Activated B cell treated with CpG ODN at 0.5 μM for 24 hours (primary cell): Measurements from ENCODE around the gene WDR64. TPM values are rescaled to one million over a fixed set of nuclear protein-coding genes. Genes with fewer than 3 reads are reported as not detected.
A peak's percentile ranks its signal among the peaks of the same experiment; 100 is the strongest.

Source experiments
- ATAC-seq: fragments of 200-7000 bp; cut with Tn5 transposase; one replicate; pipeline ENCODE4 v1.10.0; 2021; ENCODE audit warnings: low read depth, mild to moderate bottlenecking, moderate library complexity
- CTCF ChIA-PET: fragments of 350-600 bp; sonication (Branson Sonifier 250); formaldehyde crosslinking; loops from one replicate; lab custom pipeline; 2021; ENCODE audit warnings: antibody characterized with exemption; lab: Charles Lee
- POLR2A ChIA-PET: fragments of 350-600 bp; sonication (Branson Sonifier 250); formaldehyde crosslinking; loops from one replicate; lab custom pipeline; 2021; ENCODE audit warnings: antibody characterized with exemption; lab: Charles Lee
- DNase-seq: peaks from one replicate; pipeline ENCODE4 v3.0.0; 2022
- H3K27ac Mint-ChIP-seq: one replicate; pipeline ENCODE4 v1.8.0; 2020; ENCODE audit warnings: mixed read lengths
- H3K27me3 Mint-ChIP-seq: one replicate; pipeline ENCODE4 v1.8.0; 2021; ENCODE audit warnings: mixed read lengths
- H3K36me3 Mint-ChIP-seq: one replicate; pipeline ENCODE4 v1.8.0; 2021; ENCODE audit warnings: low read depth, mixed read lengths
- H3K4me1 Mint-ChIP-seq: one replicate; pipeline ENCODE4 v1.8.0; 2021; ENCODE audit warnings: mixed read lengths
- H3K4me3 Mint-ChIP-seq: one replicate; pipeline ENCODE4 v1.8.0; 2020; ENCODE audit warnings: mild to moderate bottlenecking, mixed read lengths
- H3K9me3 Mint-ChIP-seq: one replicate; pipeline ENCODE4 v1.8.0; 2020; ENCODE audit warnings: mixed read lengths
- intact Hi-C: fragments of 100-400 bp; cut with micrococcal nuclease; formaldehyde crosslinking; loops from one replicate; pipeline ENCODE4 v1.15.1; 2024
- total RNA-seq: library from RNA; stranded (reverse); gene quantifications from 2 replicates; pipeline ENCODE4 v1.2.3, GENCODE V29; 2022
- TF ChIP-seq, protein P1 (sequence below): fragments of 200-600 bp; IDR thresholded peaks from one replicate; pipeline ENCODE4 v1.8.0; 2022; ENCODE audit warnings: antibody characterized with exemption, mild to moderate bottlenecking

Gene WDR64
- total RNA-seq, 1 donor from 2014 or later = 0.58 TPM

DNA sequence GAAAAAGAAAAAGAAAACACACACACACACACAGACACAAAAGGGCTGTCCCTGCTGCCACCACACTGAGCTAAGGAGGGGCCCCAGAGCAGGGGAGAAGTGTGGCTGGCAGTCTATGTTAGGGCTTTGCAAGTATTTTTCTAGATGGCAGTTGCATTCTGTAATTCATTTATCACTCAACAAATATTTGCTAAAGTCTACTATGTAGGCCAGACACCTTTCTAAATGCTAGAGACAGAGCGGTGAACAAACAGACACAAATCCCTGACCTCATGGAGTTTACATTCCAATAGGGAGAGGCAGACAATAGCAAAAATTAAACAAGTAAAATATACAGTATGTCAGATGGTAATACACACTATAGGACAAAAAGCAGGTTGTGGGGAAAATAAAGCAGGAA is 20.2 kb downstream of the WDR64 start:
- H3K36me3 Mint-ChIP-seq = no peaks in the 10 kb centered on the region
- TF ChIP-seq, protein P1, sequence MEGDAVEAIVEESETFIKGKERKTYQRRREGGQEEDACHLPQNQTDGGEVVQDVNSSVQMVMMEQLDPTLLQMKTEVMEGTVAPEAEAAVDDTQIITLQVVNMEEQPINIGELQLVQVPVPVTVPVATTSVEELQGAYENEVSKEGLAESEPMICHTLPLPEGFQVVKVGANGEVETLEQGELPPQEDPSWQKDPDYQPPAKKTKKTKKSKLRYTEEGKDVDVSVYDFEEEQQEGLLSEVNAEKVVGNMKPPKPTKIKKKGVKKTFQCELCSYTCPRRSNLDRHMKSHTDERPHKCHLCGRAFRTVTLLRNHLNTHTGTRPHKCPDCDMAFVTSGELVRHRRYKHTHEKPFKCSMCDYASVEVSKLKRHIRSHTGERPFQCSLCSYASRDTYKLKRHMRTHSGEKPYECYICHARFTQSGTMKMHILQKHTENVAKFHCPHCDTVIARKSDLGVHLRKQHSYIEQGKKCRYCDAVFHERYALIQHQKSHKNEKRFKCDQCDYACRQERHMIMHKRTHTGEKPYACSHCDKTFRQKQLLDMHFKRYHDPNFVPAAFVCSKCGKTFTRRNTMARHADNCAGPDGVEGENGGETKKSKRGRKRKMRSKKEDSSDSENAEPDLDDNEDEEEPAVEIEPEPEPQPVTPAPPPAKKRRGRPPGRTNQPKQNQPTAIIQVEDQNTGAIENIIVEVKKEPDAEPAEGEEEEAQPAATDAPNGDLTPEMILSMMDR = no peak
- peaks cover 2% of the 10 kb centered on the region for H3K4me1 Mint-ChIP-seq
- CTCF ChIA-PET = no interaction called here
- H3K4me3 Mint-ChIP-seq = no peak overlapping the region
- H3K9me3 Mint-ChIP-seq = no peaks in the 10 kb centered on the region
- DNase-seq (no peak), ATAC-seq (no peak)
- POLR2A ChIA-PET = no interaction called here
- peaks cover 15% of the 10 kb centered on the region for H3K27me3 Mint-ChIP-seq
- intact Hi-C loops = no loop called here
- H3K27ac Mint-ChIP-seq = no peak overlapping the region

DNA sequence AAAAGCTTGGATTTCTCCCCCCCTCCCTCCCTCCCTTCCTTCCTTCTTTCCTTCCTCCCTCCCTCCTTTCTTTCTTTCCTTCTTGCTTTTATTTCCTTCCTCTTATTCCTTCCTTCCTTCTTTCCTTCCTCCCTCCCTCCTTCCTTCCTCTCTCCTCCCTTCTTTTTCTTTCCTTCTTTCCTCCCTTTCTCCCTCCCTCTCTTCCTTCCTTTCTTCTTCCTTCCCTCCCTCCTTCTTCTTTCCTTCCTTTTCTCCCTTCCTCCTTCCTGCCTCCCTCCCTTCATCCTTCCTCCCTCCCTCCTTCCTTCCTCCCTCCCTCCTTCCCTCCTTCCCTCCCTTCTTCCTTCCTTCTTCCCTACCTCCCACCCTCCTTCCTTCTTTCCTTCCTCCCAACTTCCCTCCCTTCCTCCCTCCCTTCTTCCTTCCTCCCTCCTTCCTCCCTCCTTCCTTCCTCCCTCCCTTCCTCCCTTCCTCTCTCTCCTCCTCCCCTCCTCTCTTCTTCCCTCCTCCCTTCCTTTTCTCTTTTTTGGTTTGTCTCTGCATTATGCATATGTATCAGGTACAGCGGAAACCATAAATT is 22.8 kb downstream of the WDR64 start:
- ChIA-PET CTCF (no interaction called here), POLR2A (interaction anchor here (0.9 kb wide), 1 partner anchor 746 kb away, joined by 9 read pairs; no protein-coding TSS in a partner anchor)
- no peaks in the 10 kb centered on the region for H3K9me3 Mint-ChIP-seq

DNA sequence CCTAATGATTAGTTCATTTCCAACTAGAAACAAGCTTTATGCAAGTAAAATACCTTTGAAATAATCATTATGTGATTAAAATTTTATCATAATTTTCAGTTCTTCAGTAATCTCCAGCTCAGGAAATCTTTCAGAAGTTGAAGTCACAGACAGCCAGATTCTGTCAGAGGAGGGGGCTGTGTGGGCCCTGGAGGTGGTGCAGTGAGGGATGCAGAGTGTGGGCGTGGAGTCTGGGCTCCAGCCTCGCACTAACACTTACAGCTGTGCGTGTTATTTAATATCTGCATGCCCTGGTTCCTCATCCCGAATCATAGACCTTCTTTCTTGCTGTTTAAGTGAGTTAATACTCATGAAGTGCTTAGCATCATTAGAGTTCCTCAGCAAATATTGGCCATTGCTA is 23.9 kb downstream of the WDR64 start:
- peaks cover 23% of the 10 kb centered on the region for H3K27me3 Mint-ChIP-seq
- ATAC-seq (no peak), DNase-seq (no peak)
- no peak overlapping the region for H3K27ac Mint-ChIP-seq
- ChIA-PET CTCF (no interaction called here), POLR2A (no interaction called here)
- H3K36me3 Mint-ChIP-seq = no peaks in the 10 kb centered on the region
- TF ChIP-seq, protein P1 = no peak
- H3K4me1 Mint-ChIP-seq = peaks cover 10% of the 10 kb centered on the region
- no peak overlapping the region for H3K4me3 Mint-ChIP-seq
- intact Hi-C loops = no loop called here
- H3K9me3 Mint-ChIP-seq = no peaks in the 10 kb centered on the region

More for the DNA sequence above, 22.8 kb downstream of the WDR64 start:
- TF ChIP-seq, protein P1 = no peak
- H3K27ac Mint-ChIP-seq = no peak overlapping the region
- H3K27me3 Mint-ChIP-seq = peaks cover 17% of the 10 kb centered on the region
- no peaks in the 10 kb centered on the region for H3K36me3 Mint-ChIP-seq
- DNase-seq (no peak), ATAC-seq (no peak)
- intact Hi-C loops = no loop called here
- peaks cover 10% of the 10 kb centered on the region for H3K4me1 Mint-ChIP-seq
- H3K4me3 Mint-ChIP-seq = no peak overlapping the region

DNA sequence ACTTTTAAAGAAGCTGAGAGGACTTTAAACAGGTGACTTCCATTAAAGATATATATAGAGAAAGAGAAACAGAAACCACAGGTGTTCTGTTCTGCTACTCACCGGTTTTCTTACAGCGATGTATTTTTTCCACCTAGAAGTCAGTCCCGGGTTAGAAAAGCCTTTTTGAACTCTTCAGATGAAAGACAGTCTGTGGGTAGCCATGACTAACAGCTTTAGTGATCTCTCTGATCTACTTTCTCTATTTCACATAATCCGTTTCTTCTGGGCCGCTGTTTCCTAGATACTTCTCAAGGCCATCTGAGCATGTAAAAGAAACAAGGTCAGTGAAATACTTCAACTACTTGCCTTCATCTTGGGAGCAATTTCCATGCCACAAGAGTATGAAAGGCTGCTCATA is 25.1 kb downstream of the WDR64 start:
- H3K27ac Mint-ChIP-seq = no peak overlapping the region
- no peaks in the 10 kb centered on the region for H3K36me3 Mint-ChIP-seq
- ATAC-seq (no peak), DNase-seq (no peak)
- TF ChIP-seq, protein P1 = no peak
- H3K27me3 Mint-ChIP-seq = peaks cover 22% of the 10 kb centered on the region
- H3K4me1 Mint-ChIP-seq = peaks cover 10% of the 10 kb centered on the region
- ChIA-PET CTCF (no interaction called here), POLR2A (no interaction called here)
- peaks cover 8% of the 10 kb centered on the region for H3K9me3 Mint-ChIP-seq
- intact Hi-C loops = no loop called here
- peak overlapping the region; percentile 36 for H3K4me3 Mint-ChIP-seq

DNA sequence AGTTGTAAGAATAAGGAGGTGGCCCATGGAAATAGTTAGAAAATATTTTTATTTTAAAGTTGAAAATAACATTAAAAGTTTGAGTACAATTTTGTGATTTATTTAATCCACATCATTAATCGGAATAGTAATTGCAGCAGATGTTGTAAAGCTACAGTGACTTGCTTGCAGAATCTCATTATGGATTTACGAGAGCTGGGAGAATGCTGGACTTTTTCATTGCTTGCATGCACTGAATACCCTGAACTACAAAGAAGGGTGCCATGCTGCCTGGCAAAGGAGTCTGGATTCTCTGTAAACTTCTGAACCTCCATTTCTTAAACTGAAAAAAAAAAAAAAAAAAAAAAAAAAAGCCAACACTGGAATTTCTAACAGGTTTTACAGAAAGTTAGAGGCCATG is 26.5 kb downstream of the WDR64 start:
- peaks cover 8% of the 10 kb centered on the region for H3K9me3 Mint-ChIP-seq
- H3K27me3 Mint-ChIP-seq = peaks cover 21% of the 10 kb centered on the region
- ChIA-PET CTCF (no interaction called here), POLR2A (no interaction called here)
- TF ChIP-seq, protein P1 = no peak
- peaks cover 10% of the 10 kb centered on the region for H3K4me1 Mint-ChIP-seq
- H3K27ac Mint-ChIP-seq = no peak overlapping the region
- no peak overlapping the region for H3K4me3 Mint-ChIP-seq
- H3K36me3 Mint-ChIP-seq = no peaks in the 10 kb centered on the region
- no peak for ATAC-seq
- intact Hi-C loops = no loop called here
- no peak for DNase-seq
